ENCODE data around the gene PARD6A.

PARD6A gene

DNA sequence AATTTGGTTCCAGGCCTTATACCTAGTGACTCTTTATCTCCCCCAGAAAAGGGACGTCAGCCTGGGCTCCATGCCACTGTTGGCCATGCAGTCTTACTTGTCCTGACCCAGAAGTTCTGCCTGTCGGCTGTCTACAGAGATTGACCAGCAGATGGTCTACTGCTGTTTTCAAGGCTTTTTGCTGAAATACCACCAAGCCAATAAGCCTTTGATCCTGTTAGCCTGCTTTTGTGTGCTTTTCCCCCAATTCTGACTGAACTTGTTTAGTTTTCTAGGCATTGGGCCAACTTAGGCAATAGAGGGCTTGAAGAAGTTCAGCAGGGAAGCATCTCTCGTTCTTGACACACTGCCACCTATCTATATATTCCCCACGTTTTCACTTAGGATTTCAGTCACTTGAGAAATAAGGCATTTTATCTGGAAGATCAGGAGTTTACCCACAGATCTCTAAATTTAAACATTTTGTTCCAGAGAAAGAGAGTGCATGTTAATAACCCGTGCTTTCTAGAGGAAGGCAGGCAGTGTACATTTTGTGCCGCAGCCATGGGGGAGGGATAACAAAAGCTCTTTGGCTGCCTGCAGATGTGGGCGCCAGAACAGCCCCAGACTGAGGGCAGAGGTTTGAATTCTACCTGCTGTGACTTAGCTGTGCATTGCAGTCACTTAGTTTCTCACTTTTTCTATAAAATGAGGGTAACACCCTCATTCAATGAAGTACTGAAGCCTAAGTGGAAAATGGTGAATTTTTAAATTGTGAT is 28.2 kb upstream of the PARD6A start:
- H3K27ac ChIP-seq (ENCODE audit: low read length), result no peak overlapping the region
- H3K36me3 ChIP-seq (replicated peaks; ENCODE audit: insufficient read depth, low read length), result peaks cover 9% of the 10 kb centered on the region; the same call in 1 of the 2 replicates
- no peaks in the 10 kb centered on the region for H3F3A ChIP-seq (ENCODE audit: insufficient read depth, low read length)
- no peaks in the 10 kb centered on the region for H3K4me1 ChIP-seq (ENCODE audit: low read length)
- no peaks in the 10 kb centered on the region for H3K9me3 ChIP-seq (replicated peaks; ENCODE audit: insufficient read depth, low read length)
- H3K4me3 ChIP-seq (ENCODE audit: low read length), result no peak overlapping the region
- no peak overlapping the region for H2AFZ ChIP-seq (ENCODE audit: low read length)
- DNase-seq, result no peak
- H3K9me2 ChIP-seq (replicated peaks; ENCODE audit: insufficient read depth, low read length), result no peaks in the 10 kb centered on the region
- H3K79me2 ChIP-seq (ENCODE audit: low read length), result peaks cover 20% of the 10 kb centered on the region
- H4K20me1 ChIP-seq (ENCODE audit: insufficient read depth, low read length), result no peaks in the 10 kb centered on the region
- H3K9ac ChIP-seq (ENCODE audit: low read length), result no peak overlapping the region
- no peak overlapping the region for H3K4me2 ChIP-seq (ENCODE audit: low read depth, low read length)
- H3K27me3 ChIP-seq (replicated peaks; ENCODE audit: insufficient read depth, low read length), result no peaks in the 10 kb centered on the region
- TF ChIP-seq EZH2phosphoT487 (IDR thresholded peaks at IDR 0.05; ENCODE audit: low read length) (no peak), EZH2 (optimal IDR thresholded peaks at IDR 0.05; ENCODE audit: low read depth, low read length) (no peak)
- TF ChIP-seq, protein P1, sequence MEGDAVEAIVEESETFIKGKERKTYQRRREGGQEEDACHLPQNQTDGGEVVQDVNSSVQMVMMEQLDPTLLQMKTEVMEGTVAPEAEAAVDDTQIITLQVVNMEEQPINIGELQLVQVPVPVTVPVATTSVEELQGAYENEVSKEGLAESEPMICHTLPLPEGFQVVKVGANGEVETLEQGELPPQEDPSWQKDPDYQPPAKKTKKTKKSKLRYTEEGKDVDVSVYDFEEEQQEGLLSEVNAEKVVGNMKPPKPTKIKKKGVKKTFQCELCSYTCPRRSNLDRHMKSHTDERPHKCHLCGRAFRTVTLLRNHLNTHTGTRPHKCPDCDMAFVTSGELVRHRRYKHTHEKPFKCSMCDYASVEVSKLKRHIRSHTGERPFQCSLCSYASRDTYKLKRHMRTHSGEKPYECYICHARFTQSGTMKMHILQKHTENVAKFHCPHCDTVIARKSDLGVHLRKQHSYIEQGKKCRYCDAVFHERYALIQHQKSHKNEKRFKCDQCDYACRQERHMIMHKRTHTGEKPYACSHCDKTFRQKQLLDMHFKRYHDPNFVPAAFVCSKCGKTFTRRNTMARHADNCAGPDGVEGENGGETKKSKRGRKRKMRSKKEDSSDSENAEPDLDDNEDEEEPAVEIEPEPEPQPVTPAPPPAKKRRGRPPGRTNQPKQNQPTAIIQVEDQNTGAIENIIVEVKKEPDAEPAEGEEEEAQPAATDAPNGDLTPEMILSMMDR (IDR thresholded peaks at IDR 0.05; ENCODE audit: low read length), result no peak

DNA sequence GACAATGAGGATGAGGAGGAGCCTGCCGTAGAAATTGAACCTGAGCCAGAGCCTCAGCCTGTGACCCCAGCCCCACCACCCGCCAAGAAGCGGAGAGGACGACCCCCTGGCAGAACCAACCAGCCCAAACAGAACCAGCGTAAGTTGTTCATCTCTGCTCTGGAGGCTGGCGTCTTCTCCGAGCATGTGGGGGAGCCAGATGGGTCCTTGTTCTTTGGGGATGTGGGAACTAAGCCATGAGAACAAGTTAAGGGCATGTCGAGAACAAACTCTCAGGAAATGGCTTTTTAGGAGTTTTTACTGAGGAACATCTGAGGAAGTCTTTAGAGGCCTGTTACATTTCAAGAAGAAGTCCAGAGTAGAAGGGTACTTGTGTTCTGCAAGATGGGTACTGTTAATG is 24.0 kb upstream of the PARD6A start:
- no peak overlapping the region for H3K9ac ChIP-seq (ENCODE audit: low read length)
- no peaks in the 10 kb centered on the region for H3K9me3 ChIP-seq (replicated peaks; ENCODE audit: insufficient read depth, low read length)
- H2AFZ ChIP-seq (ENCODE audit: low read length), result no peak overlapping the region
- TF ChIP-seq, protein P1 (IDR thresholded peaks at IDR 0.05; ENCODE audit: low read length), result no peak
- no peak for TF ChIP-seq EZH2 (optimal IDR thresholded peaks at IDR 0.05; ENCODE audit: low read depth, low read length)
- TF ChIP-seq EZH2phosphoT487 (IDR thresholded peaks at IDR 0.05; ENCODE audit: low read length), result no peak
- H3K4me3 ChIP-seq (ENCODE audit: low read length), result no peak overlapping the region
- no peaks in the 10 kb centered on the region for H3K9me2 ChIP-seq (replicated peaks; ENCODE audit: insufficient read depth, low read length)
- H3K27me3 ChIP-seq (replicated peaks; ENCODE audit: insufficient read depth, low read length), result no peaks in the 10 kb centered on the region
- no peaks in the 10 kb centered on the region for H3F3A ChIP-seq (ENCODE audit: insufficient read depth, low read length)
- no peaks in the 10 kb centered on the region for H4K20me1 ChIP-seq (ENCODE audit: insufficient read depth, low read length)
- H3K79me2 ChIP-seq (ENCODE audit: low read length), result peaks cover 15% of the 10 kb centered on the region
- DNase-seq, result no peak
- peaks cover 10% of the 10 kb centered on the region for H3K36me3 ChIP-seq (replicated peaks; ENCODE audit: insufficient read depth, low read length)
- no peak overlapping the region for H3K4me2 ChIP-seq (ENCODE audit: low read depth, low read length)
- no peak overlapping the region for H3K27ac ChIP-seq (ENCODE audit: low read length)
- H3K4me1 ChIP-seq (ENCODE audit: low read length), result no peaks in the 10 kb centered on the region

DNA sequence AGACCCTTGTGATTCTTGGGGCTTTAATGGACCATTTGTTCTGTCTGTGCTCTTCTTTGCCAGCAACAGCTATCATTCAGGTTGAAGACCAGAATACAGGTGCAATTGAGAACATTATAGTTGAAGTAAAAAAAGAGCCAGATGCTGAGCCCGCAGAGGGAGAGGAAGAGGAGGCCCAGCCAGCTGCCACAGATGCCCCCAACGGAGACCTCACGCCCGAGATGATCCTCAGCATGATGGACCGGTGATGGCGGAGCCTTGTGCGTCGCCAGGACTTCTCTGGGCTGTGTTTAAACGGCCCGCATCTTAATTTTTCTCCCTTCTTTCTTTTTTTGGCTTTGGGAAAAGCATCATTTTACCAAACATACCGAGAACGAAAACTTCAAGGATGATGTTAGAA is 23.1 kb upstream of the PARD6A start:
- no peak overlapping the region for H2AFZ ChIP-seq (ENCODE audit: low read length)
- H3K4me2 ChIP-seq (ENCODE audit: low read depth, low read length), result no peak overlapping the region
- no peaks in the 10 kb centered on the region for H3K9me3 ChIP-seq (replicated peaks; ENCODE audit: insufficient read depth, low read length)
- no peak overlapping the region for H3K27ac ChIP-seq (ENCODE audit: low read length)
- no peaks in the 10 kb centered on the region for H3K4me1 ChIP-seq (ENCODE audit: low read length)
- H3K27me3 ChIP-seq (replicated peaks; ENCODE audit: insufficient read depth, low read length), result no peaks in the 10 kb centered on the region
- H3F3A ChIP-seq (ENCODE audit: insufficient read depth, low read length), result no peaks in the 10 kb centered on the region
- TF ChIP-seq EZH2 (optimal IDR thresholded peaks at IDR 0.05; ENCODE audit: low read depth, low read length), result no peak
- TF ChIP-seq EZH2phosphoT487 (IDR thresholded peaks at IDR 0.05; ENCODE audit: low read length), result no peak
- TF ChIP-seq, protein P1 (IDR thresholded peaks at IDR 0.05; ENCODE audit: low read length), result no peak
- no peaks in the 10 kb centered on the region for H4K20me1 ChIP-seq (ENCODE audit: insufficient read depth, low read length)
- no peaks in the 10 kb centered on the region for H3K9me2 ChIP-seq (replicated peaks; ENCODE audit: insufficient read depth, low read length)
- H3K36me3 ChIP-seq (replicated peaks; ENCODE audit: insufficient read depth, low read length), result peaks cover 10% of the 10 kb centered on the region
- H3K79me2 ChIP-seq (ENCODE audit: low read length), result peaks cover 11% of the 10 kb centered on the region; the same call in 1 of the 2 replicates
- no peak for DNase-seq
- no peak overlapping the region for H3K9ac ChIP-seq (ENCODE audit: low read length)
- no peak overlapping the region for H3K4me3 ChIP-seq (ENCODE audit: low read length)

Measured in MM.1S (cell line).